Globus pallidus (tissue), 1 donor: ENCODE data around the gene DMTF1.
"Not testable (repeated sequence)": the region's sequence is repeated elsewhere in the genome, so short reads cannot be mapped to it uniquely, and the experiment has no call there.

Source experiments
- DNase-seq: peaks from one replicate; pipeline ENCODE4 v3.0.0-alpha.2; 2015; ENCODE audit warnings: low spot score

Gene DMTF1

DNA sequence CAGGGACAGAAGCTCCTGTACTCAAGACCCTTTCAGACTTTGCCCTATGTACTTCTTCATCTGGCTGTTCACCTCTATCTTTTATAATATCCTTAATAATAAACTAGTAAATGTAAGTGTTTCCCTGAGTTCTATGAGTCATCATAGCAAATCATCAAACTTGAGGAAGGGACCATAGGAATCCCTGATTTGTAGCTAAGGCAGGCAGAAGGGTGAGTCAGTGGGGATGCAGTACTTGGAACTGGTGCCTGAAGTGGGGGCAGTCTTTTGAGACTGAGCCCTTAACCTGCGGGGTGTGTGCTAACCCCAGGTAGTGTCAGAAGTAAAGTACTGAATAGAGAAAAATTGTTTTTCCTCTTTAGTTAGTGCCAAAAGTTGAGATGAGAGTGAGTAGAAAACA is 73.4 kb downstream of the DMTF1 start:
- no peak for DNase-seq

DNA sequence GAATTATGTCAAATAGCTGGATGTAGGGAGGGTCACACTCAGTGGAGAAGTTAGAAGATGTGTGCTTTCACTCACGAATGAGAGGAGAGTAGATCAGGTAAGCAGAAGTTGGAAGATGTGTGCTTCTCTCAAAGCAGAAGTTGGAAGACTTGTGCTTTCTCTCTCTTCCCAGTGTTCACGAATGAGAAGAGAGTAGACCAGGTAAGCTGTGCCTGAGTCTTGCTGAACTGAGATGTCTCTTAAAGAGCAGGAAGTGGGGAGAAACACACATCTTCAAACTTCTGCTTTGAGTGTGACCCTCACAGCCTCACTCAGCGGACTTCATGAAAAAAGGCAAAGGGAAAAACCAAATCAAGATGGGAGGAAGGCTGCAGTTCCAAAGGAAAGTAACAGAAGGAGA is 74.2 kb downstream of the DMTF1 start:
- no peak for DNase-seq

DNA sequence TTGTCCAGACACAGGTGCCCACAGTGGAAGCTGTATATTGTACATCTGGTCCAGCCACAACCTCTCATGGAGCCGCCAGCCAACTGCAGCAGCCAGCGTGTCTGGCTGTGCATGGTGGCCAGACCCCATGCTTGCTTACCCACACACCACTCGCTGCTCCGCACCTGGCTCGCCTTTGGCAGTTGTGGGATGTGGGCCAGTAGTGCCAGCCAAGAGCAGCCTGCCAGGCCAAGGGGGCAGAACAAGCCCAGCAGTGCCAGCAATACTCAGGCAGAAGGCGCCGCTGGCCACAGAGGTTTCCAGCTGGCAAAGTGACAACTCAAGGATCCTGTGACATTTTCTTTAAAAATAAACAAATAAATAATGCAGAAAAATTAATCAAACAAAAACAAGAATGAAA is 79.0 kb downstream of the DMTF1 start:
- peak; percentile 53 for DNase-seq

DNA sequence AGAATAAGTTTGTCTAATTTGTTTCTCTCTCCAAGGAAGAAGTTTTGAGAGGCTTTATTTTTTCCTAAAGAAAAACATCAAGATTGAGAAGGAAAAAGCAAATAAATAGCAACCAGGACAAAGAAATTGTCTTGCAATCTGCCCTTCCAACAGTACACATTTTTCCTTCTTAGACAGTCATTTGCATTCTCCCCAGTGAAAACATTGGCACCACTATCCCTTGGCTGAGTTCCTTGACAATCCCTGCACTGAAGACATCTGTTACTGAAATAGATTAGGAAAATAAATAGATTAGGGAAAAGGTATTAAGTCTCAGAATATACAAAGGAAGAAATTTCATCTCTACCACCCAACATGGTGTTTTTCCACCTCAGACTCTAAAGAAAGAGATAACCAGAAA is 79.5 kb downstream of the DMTF1 start:
- peak; percentile 47 for DNase-seq

DNA sequence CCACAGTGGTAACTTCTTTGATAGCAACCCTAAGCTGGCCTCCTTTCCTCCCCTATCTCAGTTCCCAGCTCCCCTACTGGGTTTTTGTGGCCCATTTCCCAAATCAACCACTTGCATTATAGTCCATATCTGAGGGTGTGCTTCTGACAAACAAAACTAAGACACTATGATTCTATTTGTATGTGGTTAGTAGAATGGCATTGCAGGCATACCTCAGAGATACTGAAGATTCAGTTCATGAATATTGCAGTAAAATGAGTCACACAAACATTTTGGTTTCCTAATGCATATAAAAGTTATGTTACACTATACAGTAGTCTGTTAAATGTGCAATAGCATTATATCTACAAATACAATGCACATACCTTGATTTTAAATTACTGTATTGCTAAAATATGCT is 82.7 kb downstream of the DMTF1 start:
- DNase-seq = no peak

DNA sequence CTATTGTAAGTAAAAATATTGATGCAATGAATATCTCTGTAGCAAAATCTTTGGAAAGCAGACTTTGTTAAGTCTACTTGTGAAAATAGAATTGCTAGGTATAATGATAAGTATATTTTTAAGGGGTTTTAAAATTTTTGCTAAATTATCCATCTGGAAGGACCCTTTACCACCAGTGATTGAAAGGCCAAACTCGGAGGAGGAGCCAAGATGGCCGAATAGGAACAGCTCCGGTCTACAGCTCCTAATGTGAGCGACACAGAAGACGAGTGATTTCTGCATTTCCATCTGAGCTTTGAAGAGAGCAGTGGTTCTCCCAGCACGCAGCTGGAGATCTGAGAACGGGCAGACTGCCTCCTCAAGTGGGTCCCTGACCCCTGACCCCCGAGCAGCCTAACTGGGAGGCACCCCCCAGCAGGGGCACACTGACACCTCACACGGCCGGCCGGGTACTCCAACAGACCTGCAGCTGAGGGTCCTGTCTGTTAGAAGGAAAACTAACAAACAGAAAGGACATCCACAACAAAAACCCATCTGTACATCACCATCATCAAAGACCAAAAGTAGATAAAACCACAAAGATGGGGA is 86.3 kb downstream of the DMTF1 start:
- DNase-seq = not testable (repeated sequence)

DNA sequence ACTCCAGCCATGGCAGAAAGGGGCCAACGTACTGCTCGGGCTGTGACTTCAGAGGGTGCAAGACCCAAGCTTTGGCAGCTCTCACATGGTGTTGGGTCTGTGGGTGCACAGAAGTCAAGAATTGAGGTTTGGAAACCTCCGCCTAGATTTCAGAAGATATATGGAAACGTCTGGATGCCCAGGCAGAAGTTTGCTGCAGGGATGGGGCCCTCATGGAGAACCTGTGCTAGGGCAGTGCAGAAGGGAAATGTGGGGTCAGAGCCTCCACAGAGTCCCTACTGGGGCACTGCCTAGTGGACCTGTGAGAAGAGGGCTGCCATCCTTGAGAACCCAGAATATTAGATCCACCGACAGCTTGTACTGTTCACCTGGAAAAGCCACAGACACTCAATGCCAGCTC is 93.4 kb downstream of the DMTF1 start:
- DNase-seq = not testable (repeated sequence)
